ENCODE results near the gene INPP5K.
"Not testable (repeated sequence)": the region's sequence is repeated elsewhere in the genome, so short reads cannot be mapped to it uniquely, and the experiment has no call there.

INPP5K gene

DNA sequence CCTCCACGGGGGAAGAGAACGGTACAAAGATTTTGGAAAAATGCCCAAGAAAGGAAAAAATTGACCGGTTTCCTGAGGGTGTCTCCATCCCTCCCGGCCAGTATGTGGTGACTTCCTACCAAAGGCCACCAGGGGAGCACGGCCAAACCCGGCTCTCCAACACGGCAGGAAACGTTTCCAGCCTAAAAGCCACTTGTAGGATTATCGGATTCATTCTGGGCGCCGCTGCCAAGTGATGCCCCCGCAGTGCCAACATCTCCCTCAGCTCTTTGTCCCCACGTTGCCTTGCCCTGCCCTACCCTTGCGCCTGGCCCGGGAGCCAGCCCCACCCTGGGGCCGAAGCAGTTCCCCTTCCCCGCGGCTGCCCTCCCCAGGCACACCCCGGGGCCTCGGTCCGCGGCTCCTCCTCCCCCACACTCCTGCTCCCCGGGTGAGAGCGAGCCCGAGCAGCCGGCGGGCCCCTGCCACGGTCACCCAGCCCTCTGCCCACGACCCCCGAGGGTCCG, 61.1 kb downstream of the INPP5K start:
- Histone ChIP-seq H3K4me2 (peak overlapping the region; percentile 94), H3K36me3 (peaks cover 31% of the 10 kb centered on the region), H3K4me1 (peaks cover 32% of the 10 kb centered on the region), H4K20me1 (peaks cover 57% of the 10 kb centered on the region), H3K9me3 (no peaks in the 10 kb centered on the region), H3K27ac (peak overlapping the region; percentile 97), H3K4me3 (peak overlapping the region; percentile 100), H3K27me3 (no peaks in the 10 kb centered on the region), H3K9ac (peak overlapping the region; percentile 98)
- no peak for TF ChIP-seq Cebpa-rat (IDR thresholded peaks at IDR 0.05)

DNA sequence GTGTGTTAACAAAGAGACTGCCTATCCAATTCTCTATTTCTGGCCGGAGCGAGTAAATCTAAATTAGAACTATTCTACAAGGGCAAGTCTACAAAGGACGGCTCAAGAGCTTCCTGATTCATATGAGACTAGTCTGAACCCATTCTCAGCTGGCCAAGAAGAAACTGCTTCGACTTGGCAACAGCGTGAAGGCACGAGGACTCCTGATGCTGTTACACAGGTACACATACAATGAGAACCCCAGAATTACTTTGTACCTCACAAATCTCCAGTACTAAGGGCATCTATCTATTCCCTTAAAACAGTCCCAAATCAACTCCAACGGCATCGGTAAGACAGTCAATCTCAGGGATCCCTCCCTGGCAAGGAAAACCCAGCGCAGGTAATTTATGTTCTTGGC, 61.9 kb downstream of the INPP5K start:
- Histone ChIP-seq H3K4me1 (peaks cover 32% of the 10 kb centered on the region), H3K36me3 (peaks cover 40% of the 10 kb centered on the region), H3K4me3 (peak overlapping the region; percentile 100), H3K9ac (peak overlapping the region; percentile 98), H3K4me2 (peak overlapping the region; percentile 94), H3K9me3 (no peaks in the 10 kb centered on the region), H3K27ac (no peak overlapping the region), H3K27me3 (no peaks in the 10 kb centered on the region), H4K20me1 (peaks cover 63% of the 10 kb centered on the region)
- TF ChIP-seq Cebpa-rat (IDR thresholded peaks at IDR 0.05), result no peak

DNA sequence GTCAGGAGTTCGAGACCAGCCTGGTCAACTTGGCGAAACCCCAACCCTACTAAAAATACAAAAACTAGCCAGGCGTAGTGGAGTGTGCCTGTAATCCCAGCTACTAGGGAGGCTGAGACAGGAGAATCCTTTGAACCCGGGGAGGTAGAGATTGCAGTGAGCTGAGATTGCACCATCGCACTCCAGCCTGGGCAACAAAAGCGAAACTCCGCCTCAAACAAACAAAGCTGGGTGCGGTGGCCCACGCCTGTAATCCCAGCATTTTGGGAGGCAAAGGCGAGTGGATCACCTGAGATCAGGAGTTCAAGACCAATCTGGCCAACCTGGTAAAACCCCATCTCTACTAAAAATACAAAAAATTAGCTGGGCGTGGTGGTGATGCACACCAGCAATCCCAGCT, 62.7 kb downstream of the INPP5K start:
- Histone ChIP-seq H3K36me3 (peaks cover 48% of the 10 kb centered on the region), H3K4me1 (peaks cover 32% of the 10 kb centered on the region), H3K4me2 (peak overlapping the region; percentile 94; the same call in 1 of the 2 replicates), H4K20me1 (peaks cover 72% of the 10 kb centered on the region)
- H3K27ac ChIP-seq, H3K9me3 ChIP-seq, H3K9ac ChIP-seq, H3K4me3 ChIP-seq, H3K27me3 ChIP-seq: not testable (repeated sequence)

DNA sequence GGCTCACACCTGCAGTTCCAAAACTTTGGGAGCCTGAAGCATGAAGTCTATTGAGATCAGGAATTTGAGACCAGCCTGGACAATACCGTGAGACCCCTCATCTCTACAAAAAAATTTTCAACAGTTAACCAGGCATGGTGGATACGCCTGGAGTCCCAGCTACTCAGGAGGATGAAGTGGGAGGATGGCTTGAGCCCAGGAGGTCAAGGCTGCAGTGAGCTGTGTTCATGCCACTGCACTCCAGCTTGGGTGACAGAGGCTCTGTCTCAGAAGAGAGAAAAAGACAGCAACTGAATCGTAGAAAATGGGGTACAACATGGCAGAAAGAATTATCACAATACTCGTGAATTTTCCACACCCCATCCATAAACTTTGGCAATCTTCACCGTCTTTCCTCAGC, 63.6 kb downstream of the INPP5K start:
- H3K4me3 ChIP-seq, result no peak overlapping the region
- no peak overlapping the region for H3K4me2 ChIP-seq
- TF ChIP-seq Cebpa-rat (IDR thresholded peaks at IDR 0.05), result no peak
- H3K27me3 ChIP-seq, result no peaks in the 10 kb centered on the region
- H3K9ac ChIP-seq, result no peak overlapping the region
- H3K4me1 ChIP-seq, result peaks cover 39% of the 10 kb centered on the region
- peaks cover 56% of the 10 kb centered on the region for H3K36me3 ChIP-seq
- peaks cover 80% of the 10 kb centered on the region for H4K20me1 ChIP-seq
- no peak overlapping the region for H3K27ac ChIP-seq
- no peaks in the 10 kb centered on the region for H3K9me3 ChIP-seq

DNA sequence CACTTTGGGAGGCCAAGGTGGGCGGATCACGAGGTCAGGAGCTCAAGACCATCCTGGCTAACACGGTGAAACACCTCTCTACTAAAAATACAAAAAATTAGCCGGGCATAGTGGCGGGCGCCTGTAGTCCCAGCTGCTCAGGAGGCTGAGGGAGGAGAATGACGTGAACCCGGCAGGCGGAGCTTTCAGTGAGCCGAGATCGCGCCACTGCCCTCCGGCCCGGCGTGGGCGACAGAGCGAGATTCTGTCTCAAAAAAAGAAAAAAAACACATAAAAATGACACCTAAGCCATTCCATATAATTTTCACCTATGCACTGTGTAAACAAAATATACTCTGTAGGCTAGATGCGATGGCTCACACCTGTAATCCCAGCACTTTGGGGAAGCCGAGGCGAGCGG, 66.2 kb downstream of the INPP5K start:
- H4K20me1 ChIP-seq, result peaks cover 100% of the 10 kb centered on the region
- H3K4me1 ChIP-seq, result peaks cover 44% of the 10 kb centered on the region
- H3K4me2 ChIP-seq, H3K27ac ChIP-seq, H3K4me3 ChIP-seq, H3K9ac ChIP-seq, H3K27me3 ChIP-seq, H3K9me3 ChIP-seq: not testable (repeated sequence)
- peaks cover 75% of the 10 kb centered on the region for H3K36me3 ChIP-seq

DNA sequence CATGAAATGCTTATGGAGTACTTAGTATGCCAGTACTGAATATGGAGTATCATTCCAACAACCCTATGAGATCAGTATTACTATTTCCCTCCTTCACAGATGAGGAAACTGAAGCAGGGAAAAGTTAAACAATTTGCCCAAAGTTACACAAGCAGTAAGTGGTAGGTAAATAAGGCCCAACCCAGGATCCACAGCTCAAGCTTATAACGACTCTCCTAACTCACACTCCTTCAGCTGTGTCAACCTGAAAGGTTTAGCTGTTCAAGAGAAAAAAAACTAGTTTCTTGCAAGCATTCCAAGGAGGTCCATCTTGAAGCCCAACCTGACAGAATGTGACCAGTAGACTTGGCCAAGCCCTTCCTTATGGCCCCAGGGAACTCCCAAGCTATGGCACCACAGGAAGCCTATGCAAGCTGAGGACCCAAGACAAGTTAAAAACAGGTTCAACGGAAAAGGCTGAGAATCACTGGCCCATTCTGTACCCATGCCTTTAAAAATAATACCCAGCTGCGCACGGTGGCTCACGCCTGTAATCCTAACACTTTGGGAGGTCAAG, 66.9 kb downstream of the INPP5K start:
- Histone ChIP-seq H3K36me3 (peaks cover 81% of the 10 kb centered on the region), H3K9ac (no peak overlapping the region), H3K27ac (no peak overlapping the region), H4K20me1 (peaks cover 100% of the 10 kb centered on the region), H3K27me3 (no peaks in the 10 kb centered on the region), H3K4me2 (no peak overlapping the region), H3K9me3 (no peaks in the 10 kb centered on the region), H3K4me3 (no peak overlapping the region), H3K4me1 (peaks cover 37% of the 10 kb centered on the region)
- no peak for TF ChIP-seq Cebpa-rat (IDR thresholded peaks at IDR 0.05)

DNA sequence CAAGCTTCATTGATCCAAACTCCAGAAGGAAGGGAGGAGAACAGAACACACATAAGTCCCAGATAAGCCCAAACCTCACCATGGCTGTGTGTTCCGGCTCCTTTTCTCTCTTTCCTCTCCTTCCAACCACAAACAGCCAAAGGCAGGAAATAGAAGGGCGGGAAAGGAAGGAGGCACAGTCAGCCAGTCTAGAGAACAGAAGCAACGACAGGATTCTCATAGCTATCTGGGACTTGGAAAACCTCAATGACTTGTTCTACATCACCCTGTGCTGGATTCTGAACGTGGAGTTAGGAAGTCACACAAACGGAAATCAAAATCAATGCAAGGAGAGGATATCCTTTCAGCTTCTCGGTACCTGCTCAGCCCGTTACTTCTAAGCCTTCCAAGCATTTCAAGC, 69.4 kb downstream of the INPP5K start:
- peak overlapping the region; percentile 66 for H3K27ac ChIP-seq
- no peak for TF ChIP-seq Cebpa-rat (IDR thresholded peaks at IDR 0.05)
- peak overlapping the region; percentile 54; the same call in 1 of the 2 replicates for H3K9ac ChIP-seq
- no peak overlapping the region; the same call in 1 of the 2 replicates for H3K4me3 ChIP-seq
- H3K4me2 ChIP-seq, result peak overlapping the region; percentile 76
- H3K9me3 ChIP-seq, result no peaks in the 10 kb centered on the region
- peaks cover 86% of the 10 kb centered on the region for H3K36me3 ChIP-seq
- H3K27me3 ChIP-seq, result no peaks in the 10 kb centered on the region
- peaks cover 20% of the 10 kb centered on the region for H3K4me1 ChIP-seq
- peaks cover 100% of the 10 kb centered on the region for H4K20me1 ChIP-seq

DNA sequence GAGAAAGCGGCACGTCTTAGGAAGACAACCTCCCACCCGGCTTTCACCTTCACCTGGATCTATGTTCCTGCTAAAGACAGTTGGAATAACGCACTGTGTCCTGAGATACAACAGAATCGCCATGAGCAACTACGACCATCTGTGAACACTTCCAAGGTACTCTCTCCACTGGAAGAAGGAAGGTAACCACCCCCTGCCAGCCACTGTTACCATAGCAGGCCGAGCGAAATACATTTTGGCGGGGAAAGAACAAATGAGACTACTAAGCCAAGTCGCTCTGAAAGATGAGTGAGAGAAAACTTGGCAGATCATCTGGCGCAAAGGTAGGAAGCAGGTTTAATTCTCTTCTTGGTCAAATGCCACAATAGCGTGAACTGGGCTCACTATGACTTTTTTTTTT, 70.2 kb downstream of the INPP5K start:
- Histone ChIP-seq H3K9me3 (no peaks in the 10 kb centered on the region), H3K9ac (no peak overlapping the region), H3K4me2 (no peak overlapping the region), H4K20me1 (peaks cover 100% of the 10 kb centered on the region), H3K4me1 (peaks cover 20% of the 10 kb centered on the region), H3K4me3 (no peak overlapping the region), H3K27me3 (no peaks in the 10 kb centered on the region), H3K27ac (no peak overlapping the region), H3K36me3 (peaks cover 87% of the 10 kb centered on the region)
- no peak for TF ChIP-seq Cebpa-rat (IDR thresholded peaks at IDR 0.05)

DNA sequence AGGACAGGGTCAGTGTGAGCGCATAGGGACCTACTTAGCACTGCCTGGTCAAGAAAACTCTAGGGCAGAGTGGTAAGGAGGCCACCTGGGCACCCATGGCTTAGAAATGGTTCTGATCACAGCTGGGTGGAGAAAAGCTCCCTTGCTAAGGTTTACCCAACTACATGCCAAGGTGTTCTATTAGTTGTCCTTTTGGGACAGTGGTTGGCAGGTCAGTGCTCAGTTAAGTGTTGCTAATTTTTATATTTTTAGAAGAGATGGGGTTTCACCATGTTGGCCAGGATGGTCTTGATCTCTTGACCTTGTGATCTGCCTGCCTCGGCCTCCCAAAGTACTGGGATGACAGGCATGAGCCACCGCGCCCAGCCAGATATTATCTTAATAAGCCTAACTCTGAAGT, 70.7 kb downstream of the INPP5K start:
- Histone ChIP-seq H4K20me1 (peaks cover 100% of the 10 kb centered on the region), H3K4me1 (peaks cover 20% of the 10 kb centered on the region), H3K36me3 (peaks cover 87% of the 10 kb centered on the region)
- not testable (repeated sequence) for H3K4me2 ChIP-seq, H3K27ac ChIP-seq, H3K27me3 ChIP-seq, H3K9ac ChIP-seq, H3K9me3 ChIP-seq, H3K4me3 ChIP-seq
